Measurements from ENCODE around the gene AMH.

DNA sequence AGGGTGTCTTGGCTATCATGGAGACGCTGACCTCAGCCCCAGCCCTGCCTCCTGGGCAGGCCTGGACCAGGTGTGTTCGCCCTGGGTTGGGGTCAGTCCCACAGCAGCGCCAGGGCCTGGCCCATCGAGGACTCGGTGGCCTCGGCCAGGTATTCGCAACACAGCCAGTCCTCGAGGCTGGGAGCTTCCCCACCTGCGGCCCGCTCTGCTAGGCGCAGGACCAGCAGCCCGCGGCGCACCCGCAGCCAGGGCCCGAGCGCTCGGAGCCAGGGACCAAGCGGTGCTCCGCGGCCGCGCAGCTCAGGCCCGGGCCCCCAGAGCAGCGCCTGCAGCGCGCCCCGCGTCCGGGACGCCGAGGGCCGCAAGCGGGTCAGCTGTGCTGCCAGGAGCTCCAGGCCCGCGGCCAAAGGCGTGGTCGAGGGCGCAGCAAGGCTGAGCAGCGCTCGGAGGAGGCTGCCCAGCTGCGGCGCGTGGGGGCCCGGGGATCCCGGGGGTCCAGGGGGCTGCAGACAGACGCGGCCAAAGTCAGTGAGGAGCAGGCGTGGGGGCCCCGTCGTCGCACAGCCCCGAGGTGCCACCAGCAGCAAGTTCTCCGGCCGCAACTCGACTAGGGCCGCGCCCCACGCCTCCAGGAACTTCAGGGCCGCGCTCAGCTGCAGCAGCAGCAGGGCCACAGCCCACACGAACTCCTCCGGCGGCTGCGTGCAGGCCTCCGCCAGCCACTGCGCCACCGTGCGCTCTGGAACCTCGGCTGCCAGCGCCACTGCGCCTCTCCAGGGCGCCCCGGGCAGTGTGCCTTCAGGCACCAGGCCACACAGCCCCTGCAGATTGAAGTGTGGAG is 26.7 kb downstream of the AMH start:
- TF ChIP-seq SRF (IDR thresholded peaks at IDR 0.05; ENCODE audit: low read depth) (no peak), EZH2 (IDR thresholded peaks at IDR 0.05) (no peak)
- TF ChIP-seq, protein P1, sequence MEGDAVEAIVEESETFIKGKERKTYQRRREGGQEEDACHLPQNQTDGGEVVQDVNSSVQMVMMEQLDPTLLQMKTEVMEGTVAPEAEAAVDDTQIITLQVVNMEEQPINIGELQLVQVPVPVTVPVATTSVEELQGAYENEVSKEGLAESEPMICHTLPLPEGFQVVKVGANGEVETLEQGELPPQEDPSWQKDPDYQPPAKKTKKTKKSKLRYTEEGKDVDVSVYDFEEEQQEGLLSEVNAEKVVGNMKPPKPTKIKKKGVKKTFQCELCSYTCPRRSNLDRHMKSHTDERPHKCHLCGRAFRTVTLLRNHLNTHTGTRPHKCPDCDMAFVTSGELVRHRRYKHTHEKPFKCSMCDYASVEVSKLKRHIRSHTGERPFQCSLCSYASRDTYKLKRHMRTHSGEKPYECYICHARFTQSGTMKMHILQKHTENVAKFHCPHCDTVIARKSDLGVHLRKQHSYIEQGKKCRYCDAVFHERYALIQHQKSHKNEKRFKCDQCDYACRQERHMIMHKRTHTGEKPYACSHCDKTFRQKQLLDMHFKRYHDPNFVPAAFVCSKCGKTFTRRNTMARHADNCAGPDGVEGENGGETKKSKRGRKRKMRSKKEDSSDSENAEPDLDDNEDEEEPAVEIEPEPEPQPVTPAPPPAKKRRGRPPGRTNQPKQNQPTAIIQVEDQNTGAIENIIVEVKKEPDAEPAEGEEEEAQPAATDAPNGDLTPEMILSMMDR (IDR thresholded peaks at IDR 0.05 in 2 of 3, conservative IDR thresholded peaks at IDR 0.05 in 1 of 3; ENCODE audit: borderline replicate concordance in 1 of 3, insufficient read depth in 1 of 3, low read depth in 2 of 3, low read length in 2 of 3): no peak

Measured in HCT116 (cell line).